KG1 (cell line): ENCODE results near the gene CACNA2D4.

Source experiments
- DNase-seq: peaks from one replicate; lab custom pipeline; 2025; lab: John Stamatoyannopoulos, UW

CACNA2D4 gene

DNA sequence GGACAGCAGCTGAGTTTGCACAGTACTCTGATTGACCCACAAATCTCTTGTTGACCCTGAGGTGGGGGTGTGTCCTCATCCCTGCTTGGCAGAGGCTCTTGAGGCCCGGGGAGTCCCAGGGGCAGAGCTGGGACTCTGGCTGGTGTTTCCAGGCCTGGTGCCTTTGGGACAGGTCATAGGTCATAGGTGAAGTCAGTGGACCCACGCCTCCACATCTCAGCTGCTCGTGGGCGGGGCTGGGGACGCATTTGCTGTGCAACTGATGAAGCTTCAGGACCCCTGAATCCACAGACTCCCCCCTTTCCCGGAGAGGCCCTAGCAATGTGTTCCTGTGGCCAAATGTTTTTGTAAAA, 408 bp upstream of the CACNA2D4 start:
- no peak for DNase-seq

DNA sequence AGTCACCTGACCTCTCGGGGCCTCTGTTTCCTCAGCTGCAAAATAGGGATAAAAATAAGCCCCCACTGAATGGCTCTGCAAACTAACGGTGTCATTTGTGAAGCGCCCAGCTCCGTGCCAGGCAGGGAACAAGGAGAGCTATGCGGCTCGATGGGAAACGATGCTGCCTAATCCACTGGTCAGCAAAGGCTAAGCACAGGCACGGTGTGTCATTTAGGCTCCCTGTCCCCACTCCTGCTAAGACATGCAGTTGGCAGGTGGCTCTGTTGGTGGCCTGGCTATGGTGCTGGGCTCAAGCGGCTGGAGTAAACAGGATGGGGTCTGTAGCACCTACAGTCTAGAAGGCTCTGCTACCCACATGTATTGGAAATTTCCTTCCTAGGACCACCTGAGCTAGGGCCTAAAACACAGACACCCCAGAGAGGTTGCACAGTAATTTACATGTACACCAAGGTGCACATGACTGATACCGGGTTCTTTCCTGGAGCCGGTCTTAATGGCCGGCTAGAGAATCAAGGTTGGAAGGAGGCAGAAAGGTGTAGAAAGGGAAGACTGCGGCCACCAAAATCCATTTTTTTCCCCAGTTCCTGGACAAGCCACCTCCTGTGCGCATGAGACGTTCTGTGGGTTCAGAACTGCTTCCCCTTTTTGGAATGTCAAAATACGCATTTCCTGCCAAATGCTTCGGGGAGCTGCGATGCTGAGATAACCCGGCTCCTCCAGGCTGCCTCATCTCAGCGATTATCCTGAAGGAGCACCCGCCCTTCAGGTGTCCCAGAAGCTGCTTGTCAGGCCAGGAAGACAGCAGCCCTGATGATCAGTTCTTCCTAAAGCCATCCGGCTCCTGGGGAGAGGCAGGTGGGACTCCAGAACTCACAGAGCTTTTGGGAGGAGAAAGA, 1.0 kb downstream of the CACNA2D4 start:
- no peak for DNase-seq

DNA sequence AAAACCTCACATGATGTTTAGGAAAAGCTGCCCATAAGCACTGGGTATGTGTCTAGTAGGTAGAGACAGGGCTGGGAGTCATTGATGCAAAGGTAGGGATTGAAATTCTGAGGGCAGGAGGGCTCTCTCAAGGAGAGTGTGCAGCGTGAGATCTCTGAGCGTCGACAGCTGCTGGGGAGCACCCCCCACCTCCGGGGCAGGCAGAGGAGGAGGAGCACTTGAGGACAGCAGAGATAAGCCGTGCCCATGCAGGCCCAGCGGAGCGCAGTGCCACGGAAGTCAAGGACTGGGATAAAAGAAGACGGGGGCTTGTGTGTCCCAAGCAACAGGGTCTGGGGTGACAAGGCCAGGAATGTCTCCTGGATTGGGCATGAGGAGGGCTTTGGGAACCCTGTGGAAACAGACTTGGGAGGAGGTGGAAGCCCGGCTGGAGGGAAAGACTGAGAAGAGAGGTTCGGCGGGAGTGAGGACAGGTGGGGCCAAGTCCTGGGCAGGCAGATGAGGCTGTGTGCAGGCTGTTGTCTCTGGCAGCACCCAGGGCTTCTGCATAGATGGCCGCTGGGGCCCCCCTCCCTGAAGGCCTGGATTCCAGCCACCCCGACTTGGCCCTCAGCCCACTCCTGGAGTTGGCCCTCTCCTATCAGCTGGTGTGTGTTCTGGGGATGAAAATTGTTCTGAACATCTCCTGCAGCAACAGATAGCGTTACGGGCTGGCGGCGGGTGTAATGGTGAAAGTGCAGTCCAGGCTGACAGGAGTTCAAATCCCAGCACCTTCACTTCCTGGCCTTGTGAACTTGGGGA, 1.9 kb downstream of the CACNA2D4 start:
- DNase-seq: no peak

DNA sequence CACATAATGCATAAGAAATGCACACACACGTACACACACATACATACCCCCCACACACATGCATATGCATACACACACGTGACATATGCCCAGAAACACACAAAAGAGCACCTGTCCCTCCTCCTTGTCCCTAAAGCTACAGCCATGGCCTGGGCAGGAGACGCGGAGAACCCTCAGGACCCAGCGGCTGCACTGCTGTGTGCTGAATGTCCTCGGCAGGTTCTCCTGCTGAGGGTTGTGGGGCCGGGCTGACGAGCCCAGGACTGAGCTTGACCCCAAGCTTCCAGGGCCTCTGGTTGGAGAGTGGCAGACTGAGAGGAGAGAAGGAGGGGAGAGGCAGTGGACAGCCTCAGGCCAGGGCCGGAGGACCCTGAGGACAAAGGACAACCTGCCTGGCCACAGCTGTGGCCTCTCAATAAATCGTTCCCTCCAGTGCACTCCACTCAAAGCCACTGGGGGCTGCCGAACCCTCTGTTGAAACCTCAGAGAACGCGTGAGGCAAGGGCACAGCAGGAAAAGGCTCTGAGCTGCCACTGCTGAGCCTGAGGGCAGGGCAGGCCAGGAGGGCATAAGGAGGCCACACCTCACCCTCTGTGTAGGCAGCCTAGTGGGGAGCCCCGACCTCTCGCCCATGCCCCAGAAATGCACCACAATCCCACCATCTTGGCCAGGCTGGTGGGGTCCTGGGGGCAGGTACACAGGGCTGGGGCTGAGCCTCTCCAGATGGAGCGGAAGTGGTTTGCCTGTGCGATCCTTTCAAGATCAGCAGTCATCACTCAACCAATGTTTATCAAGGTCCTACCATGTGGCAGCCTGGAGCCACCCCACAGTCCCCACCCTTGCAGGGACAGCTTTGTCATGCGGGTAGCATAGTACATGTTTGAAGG, 3.1 kb downstream of the CACNA2D4 start:
- no peak for DNase-seq

DNA sequence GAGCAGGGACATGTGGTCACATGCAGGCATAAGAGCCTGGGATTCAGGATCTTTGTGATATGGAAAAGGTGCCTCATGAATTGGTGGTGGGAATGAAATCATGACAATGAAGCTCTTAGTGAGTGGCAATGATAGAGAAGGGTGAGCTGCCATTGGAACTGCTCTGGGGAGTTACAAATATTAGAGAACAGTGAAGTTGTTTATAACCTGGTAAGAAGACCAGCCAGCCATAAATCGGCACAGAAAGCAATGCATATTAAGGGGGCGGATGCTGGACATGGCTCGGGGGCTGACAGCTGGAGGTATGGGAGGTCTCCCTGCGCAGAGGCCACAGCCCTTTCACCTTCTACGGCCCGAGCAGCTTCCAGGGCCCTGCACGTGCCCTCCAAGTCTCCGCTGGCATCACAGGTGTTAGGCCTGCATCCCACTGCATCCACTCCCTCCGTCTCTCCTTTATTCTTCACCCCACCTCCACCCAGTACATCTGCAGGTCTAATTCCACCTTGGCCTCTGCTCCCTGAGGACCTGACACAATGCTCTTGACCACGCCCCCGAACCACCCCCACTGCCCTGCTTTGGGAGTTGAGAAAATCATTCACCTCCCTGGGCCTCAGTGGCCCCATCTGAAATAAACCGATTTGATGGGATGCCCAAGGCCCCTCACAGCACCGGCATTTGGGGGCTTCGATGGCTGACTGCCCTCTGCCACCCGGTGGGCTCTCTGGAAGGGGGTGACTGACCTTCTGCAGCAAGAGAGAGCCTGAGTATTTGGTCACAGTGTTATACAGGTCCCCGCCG, 4.1 kb downstream of the CACNA2D4 start:
- no peak for DNase-seq

DNA sequence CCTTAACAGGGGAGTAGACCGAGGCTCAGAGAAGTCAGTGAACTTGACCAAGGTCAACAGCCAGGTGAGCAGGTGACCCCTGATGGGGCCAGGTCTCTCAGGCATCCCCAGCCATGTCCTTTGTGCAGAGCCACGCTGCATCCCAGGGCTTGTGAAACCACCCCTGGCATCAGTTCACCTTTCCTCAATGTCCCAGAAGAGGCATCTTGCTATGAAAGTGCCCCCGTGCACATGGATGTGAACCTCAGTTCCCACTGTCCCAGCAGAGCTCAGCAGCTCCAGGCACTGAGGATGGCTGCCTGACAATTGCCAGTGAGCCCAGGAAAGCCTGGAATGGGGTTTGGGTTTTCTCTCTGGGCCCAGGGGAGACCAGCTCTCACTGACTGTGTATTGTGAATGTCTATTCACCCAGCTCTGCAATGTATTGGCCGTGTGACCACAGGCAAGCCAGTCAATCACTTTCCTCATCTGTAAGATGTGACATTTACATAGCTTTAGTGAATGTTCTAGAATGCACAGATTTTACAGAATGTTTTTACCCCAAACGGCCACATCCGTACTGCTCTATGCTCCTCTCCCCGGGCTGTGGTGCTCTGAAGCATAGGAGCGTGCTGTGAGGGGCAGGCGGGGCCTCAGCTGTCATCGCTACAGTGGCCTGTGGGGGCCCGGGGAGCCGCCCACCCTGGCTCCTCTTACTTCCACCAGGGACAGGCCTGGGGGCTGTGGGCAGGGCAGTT, 4.9 kb downstream of the CACNA2D4 start:
- DNase-seq: no peak

DNA sequence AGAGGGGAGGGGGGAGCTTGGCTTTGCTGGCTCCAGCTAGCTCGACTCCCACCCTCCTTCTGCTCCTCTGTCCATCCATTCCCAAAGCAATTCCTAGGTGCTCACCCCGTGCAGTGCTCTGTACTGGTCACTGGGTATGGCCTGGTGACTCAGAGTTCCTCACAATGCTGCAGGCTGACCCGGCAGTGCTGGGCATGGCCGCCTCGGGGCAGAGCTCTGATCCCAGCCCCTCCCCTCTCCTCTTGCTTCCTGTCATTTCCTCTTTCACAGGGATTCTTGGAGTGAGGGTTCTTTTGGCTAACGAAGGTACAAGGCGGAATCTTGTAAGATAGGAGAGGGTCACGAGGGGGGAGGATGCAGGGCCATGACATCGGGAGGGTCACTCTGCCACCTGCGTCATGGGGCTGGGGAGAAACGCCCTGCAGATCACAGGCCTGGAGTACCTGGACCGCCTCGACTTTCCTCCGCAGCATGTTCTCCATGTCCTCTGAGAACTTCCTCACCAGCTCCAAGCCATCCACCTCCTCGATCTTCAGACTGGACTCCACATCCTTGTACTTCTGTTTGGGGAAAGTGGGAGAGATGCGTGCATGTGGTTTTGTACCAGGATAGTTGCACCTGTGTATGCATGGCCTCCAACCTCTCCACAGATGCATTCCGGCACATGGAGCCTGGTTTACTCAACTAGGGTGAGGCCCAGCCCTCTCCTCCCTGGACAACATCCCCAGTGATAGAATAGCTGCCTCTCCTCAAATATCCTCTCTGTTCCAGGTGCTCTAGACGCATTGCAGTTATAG, 5.7 kb downstream of the CACNA2D4 start:
- DNase-seq: no peak

DNA sequence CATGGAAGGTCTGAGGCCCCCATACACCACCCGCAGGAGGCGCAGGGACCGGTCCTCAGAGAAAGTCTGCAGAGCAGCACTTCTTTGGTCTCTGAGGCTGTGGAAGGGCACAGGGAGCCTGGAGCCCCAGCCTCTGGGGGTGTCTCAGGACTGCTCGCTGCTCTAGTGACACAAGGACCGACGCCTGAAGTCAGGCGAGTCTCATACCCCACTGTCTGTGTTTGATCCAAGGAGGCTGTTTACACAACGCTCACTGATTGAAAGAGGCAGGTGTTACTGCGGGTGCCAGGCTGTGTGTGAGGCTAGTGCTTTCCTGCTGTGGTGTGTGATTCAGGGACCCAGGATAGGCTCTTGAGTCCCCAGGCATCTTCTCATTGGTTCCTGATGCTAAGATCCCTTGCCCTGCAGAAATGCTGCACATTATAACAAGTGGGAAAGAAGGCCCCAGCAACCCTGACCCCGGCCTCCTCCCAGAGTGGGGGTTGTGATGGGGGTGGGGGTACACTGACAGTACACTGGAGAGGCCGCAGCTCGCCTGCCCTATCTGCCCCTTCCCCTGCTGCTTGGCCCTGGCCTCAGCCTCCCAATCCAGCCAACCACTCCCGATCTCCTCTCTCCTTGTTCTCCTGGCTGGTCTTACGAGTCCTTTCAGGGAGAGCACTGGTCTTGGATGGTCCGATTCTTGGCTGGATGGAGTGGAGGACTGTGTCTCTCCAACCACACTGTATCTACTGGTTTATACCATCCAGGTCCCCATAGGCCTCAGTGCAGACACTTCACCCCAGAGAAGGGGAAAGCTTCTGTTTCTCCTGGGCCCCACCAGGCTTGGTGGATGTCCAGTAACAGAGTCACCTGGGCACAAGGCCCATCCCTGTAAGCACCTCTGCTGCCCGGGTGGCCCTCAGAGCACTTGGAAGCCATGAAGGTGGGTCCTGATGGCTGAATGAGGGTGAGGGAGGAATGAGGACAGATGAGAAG, 6.6 kb downstream of the CACNA2D4 start:
- no peak for DNase-seq

DNA sequence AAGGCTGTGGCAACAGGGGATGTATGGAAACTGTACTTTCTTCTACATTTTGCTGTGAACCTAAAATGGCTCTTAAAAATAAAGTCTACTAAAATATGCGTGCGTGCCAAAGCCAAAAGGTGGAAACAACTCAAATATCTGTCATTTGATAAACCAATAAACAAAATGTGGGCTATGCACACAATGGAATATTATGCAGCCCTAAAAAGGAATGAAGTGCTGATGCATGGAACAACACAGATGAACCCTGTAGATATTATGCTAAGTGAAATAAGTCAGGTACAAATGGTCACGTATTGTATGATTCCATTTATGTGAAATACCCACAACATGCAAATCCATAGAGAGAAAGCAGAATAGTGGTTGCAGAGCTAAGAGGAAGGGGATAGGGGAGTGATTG, 8.0 kb downstream of the CACNA2D4 start:
- no peak for DNase-seq

DNA sequence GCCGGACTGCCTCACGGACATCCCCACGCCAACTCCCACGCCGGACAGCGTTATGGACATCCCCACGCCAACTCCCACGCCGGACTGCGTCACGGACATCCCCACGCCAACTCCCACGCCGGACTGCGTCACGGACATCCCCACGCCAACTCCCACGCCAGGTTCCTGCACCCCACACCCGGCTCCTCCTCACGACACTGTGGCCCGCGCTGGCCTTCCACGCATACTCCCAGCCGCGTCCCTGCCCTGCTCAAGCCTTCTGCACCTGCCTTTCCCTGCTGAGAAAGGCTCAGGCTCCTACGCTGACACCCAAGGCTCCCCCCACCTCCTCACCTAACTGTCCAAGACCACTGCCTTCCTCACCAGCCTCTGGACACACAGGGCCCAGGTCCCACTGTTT, 9.7 kb downstream of the CACNA2D4 start:
- DNase-seq: no peak

DNA sequence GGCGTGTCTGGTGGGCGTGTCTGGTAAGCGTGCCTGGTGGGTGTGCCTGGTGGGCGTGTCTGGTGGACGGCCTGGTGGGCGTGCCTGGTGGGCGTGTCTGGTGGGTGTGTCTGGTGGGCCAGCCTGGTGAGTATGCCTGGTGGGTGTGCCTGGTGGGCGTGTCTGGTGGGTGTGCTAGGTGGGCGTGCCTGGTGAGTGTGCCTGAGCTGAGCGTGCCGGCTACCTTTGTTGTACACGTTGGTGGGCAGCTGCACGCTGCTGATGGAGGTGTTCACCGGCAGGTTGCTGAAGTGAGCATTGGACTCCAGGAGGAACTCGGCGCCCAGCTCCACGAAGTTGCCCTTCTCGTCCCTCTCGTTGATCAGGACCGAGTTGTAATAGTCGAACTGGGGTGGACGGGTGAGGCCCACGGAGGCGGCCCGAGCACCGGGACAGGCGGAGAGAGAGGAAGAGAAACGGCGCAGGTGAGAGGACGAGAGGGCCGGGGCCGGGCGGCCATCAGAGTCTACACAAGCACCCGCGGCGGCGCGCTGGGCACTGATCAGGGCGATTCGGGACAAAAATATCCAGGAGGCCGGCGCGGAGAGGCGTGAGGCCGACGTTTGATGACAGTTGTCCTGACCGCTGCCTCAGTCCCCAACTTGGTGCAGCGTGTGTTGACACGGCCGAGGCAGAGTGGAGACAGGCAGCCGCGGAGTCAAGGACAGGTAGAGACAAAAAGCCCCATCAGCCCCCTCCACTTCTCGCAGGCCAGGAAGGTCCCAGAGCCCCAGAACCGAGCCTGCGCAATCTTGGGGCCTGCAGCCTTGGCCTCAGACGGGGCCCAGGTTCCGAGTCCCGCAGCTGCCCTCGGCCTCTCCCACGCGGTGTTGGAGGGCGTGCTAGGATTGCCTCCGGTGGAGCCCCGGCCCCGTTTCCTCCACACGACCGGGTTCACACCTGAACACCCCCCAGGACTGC, 10.5 kb downstream of the CACNA2D4 start:
- no peak for DNase-seq

DNA sequence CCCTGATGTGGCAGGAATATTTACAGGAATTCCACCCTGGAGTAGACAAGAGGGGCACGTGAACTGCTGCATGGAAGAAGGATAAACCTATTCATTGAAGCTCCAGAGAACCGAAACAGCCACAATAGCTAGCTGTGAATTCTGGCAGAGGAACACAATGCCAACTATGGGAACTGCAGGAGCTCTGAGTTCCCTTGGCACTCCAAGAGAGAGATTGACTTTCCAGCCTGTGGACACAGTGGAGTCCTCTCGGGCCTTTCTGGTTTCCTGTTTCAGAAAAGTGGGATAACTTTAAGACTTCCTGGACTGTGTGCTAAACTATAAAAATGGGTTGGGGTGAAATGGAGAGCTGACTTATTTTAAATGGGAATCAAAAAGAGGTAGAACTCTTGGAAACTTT, 11.9 kb downstream of the CACNA2D4 start:
- DNase-seq: no peak

DNA sequence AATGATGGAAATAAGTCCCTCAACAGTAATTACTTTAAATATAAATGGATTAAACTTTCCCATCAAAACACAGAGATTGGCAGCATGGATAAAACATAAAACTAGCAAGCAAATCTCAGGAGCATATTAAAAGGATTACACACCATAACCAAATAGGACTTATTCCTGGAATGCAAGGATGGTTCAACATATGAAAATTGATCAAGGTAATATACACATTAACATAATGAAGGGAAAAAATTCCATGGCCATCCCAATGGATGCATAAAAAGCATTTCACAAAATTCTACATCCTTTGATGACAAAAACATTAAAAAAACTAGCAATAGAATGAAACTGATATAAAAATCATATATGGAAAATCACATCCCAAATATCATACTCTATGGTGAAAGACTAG, 13.6 kb downstream of the CACNA2D4 start:
- DNase-seq: no peak

DNA sequence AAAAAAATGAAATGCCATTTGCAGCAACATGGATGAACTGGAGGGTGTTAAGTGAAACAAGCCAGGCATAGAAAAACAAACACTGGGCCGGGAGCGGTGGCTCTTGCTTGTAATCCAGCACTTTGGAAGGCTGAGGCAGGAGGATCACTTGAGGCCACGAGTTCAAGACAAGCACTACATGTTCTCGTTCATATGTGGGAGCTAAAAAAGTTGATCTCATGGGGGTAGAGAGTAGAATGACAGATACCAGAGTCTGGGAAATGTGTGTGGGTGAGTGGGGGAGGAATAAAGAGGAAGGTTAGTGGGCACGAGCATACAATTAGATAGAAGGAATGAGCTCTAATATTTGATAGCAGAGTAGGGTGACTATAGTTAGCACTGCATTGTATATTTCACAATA, 21.5 kb downstream of the CACNA2D4 start:
- no peak for DNase-seq

DNA sequence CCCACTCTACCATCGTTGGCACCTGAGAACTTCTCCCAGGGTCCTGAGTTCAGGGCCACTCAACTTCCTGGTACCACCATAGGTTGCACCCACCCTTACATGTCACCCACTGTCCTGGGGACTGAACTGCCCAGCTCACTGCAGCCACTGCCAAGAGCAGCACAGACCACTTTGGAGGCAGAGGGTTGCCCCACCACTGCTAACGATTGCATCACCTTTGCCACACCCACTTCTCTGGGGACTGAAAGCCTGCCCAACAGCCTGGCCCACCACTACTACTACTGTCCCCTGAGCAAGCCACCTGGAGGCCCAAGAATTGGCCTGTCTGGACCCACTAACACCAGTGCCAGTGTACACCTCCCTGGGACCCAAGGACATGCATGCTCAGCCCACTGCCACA, 27.6 kb downstream of the CACNA2D4 start:
- no peak for DNase-seq

DNA sequence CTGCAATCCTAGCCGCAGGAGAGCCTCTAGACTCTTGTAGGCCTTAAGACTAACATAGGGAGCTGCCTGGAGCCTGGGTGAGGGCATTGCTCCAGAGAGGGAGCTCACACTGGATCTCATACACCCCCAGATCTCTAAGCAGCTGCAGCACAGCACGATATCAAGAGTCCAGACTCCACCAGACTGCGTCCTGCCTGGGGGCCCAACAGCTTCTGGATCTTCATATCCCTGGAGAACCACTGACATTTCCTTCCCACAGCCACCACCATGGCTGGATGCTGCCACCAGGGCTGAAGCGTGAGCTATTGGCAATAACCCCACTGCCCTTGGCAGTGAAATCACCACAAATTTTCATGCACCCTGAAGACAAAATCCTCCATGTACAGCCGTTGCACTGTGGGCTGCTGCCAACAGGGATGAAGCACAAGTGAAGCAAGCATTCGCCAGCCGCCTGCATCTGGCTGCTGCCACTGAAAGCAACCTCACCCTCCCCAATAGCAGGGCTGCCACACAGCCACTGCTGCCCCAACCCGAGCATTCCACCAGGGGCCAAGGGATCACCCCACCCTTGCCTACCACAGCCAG, 28.2 kb downstream of the CACNA2D4 start:
- DNase-seq: no peak

DNA sequence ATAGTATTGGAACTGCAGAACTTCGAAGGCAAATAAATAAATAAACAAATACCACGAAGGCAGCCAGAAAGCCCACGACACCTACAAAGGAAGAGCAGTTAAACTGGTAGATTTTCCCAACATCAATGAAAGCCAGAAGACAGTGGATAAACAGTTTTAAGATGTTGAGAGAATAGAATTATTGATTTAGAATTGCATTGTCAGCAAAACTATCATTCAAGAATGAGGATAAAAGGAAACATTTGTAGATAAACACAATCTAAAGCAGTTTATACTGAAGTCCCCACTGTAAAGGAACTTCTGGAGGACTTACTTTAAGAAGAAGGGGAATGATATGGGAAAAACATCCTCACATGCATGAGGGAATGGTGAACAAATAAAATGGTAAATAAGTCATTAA, 29.5 kb downstream of the CACNA2D4 start:
- DNase-seq: no peak
